Measurements from ENCODE around the gene GCK. TPM values are rescaled to one million over a fixed set of nuclear protein-coding genes. Genes with fewer than 3 reads are reported as not detected.

Gene GCK
- total RNA-seq, 3 donors from 2014 or later = 0.17 TPM; not detected in 2

GRCh38 chr7:44235066-44235465 is 45.8 kb upstream of the GCK start:
- Histone ChIP-seq H3K9me3 (no peaks in the 10 kb centered on the region), H3K4me1 (ENCODE audit: low read depth) (no peaks in the 10 kb centered on the region), H3K4me3 (no peak overlapping the region), H3K36me3 (ENCODE audit: low read depth) (no peaks in the 10 kb centered on the region)
- DNase-seq = no peak
- ATAC-seq = no peak
- intact Hi-C loops (cut with DNase I, micrococcal nuclease) = no loop called here
- TF ChIP-seq, protein P1, sequence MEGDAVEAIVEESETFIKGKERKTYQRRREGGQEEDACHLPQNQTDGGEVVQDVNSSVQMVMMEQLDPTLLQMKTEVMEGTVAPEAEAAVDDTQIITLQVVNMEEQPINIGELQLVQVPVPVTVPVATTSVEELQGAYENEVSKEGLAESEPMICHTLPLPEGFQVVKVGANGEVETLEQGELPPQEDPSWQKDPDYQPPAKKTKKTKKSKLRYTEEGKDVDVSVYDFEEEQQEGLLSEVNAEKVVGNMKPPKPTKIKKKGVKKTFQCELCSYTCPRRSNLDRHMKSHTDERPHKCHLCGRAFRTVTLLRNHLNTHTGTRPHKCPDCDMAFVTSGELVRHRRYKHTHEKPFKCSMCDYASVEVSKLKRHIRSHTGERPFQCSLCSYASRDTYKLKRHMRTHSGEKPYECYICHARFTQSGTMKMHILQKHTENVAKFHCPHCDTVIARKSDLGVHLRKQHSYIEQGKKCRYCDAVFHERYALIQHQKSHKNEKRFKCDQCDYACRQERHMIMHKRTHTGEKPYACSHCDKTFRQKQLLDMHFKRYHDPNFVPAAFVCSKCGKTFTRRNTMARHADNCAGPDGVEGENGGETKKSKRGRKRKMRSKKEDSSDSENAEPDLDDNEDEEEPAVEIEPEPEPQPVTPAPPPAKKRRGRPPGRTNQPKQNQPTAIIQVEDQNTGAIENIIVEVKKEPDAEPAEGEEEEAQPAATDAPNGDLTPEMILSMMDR (IDR thresholded peaks at IDR 0.05) = no peak

DNA sequence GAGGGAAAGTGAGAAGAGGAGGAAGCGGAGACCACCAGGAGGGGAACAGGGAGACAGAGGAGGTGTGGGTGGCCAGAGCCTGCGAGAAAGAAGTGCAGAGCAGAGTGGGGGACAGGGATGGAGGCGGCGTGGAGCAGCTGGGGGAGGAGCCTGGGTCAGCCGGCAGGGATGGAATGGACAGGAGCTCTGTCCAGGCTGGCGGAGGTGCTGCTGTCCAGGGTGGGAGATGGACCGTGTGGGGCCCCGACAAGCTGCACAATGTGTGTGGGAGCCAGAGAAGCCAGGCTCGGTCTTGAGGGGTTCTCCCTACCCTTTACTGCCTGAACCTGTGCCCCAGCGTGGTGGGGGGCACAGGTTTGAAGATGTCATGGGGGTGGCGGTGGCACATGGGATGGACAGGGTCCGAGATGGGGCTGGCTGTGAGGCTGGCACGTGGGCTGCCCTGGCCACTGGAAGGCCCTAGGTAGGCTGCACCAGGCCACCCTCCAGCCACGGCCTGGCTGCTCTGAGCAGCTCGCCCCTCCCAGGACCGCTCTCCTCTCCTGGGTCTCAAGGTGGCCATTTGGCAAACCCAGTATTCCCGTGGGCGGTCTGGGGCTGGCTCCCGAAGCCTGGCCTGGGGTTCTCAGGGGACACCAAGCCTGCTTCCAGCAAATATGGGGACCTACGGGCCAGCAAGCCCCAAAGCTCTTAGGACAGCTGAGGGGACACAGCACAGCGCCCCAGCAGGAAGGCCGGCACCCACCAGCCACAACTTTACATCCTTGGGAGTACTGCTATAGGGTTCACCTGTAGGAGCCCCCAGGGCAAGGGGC is 43.9 kb upstream of the GCK start:
- H3K4me3 ChIP-seq = no peak overlapping the region
- DNase-seq = no peak
- no peaks in the 10 kb centered on the region for H3K4me1 ChIP-seq (ENCODE audit: low read depth)
- ATAC-seq = no peak
- TF ChIP-seq, protein P1 (IDR thresholded peaks at IDR 0.05) = no peak
- H3K9me3 ChIP-seq = no peaks in the 10 kb centered on the region
- no peaks in the 10 kb centered on the region for H3K36me3 ChIP-seq (ENCODE audit: low read depth)
- intact Hi-C loops (cut with DNase I, micrococcal nuclease) = no loop called here

- ATAC-seq (no peak), DNase-seq (no peak)
- H3K4me1 ChIP-seq (ENCODE audit: low read depth) = no peaks in the 10 kb centered on the region
- H3K36me3 ChIP-seq (ENCODE audit: low read depth) = no peaks in the 10 kb centered on the region
- intact Hi-C loops (cut with DNase I, micrococcal nuclease) = no loop called here
- H3K4me3 ChIP-seq = no peak overlapping the region
- H3K9me3 ChIP-seq = no peaks in the 10 kb centered on the region
- TF ChIP-seq, protein P1 (IDR thresholded peaks at IDR 0.05) = no peak
Measured at GRCh38 chr7:44232396-44232795, 43.2 kb upstream of the GCK start.

GRCh38 chr7:44231088-44231487 is 41.8 kb upstream of the GCK start:
- ATAC-seq (no peak), DNase-seq (no peak)
- intact Hi-C loops (cut with DNase I, micrococcal nuclease) = no loop called here
- no peaks in the 10 kb centered on the region for H3K36me3 ChIP-seq (ENCODE audit: low read depth)
- H3K4me1 ChIP-seq (ENCODE audit: low read depth) = no peaks in the 10 kb centered on the region
- no peak overlapping the region for H3K4me3 ChIP-seq
- TF ChIP-seq, protein P1 (IDR thresholded peaks at IDR 0.05) = no peak
- no peaks in the 10 kb centered on the region for H3K9me3 ChIP-seq

GRCh38 chr7:44230286-44230685 is 41.0 kb upstream of the GCK start:
- no peaks in the 10 kb centered on the region for H3K4me1 ChIP-seq (ENCODE audit: low read depth)
- H3K36me3 ChIP-seq (ENCODE audit: low read depth) = no peaks in the 10 kb centered on the region
- TF ChIP-seq, protein P1 (IDR thresholded peaks at IDR 0.05) = no peak
- DNase-seq (no peak), ATAC-seq (no peak)
- H3K9me3 ChIP-seq = no peaks in the 10 kb centered on the region
- no peak overlapping the region for H3K4me3 ChIP-seq
- intact Hi-C loops (cut with DNase I, micrococcal nuclease) = no loop called here

All from mucosa of descending colon (tissue), 3 donors.